Measurements from ENCODE around the gene GORASP1.
A peak's percentile ranks its signal among the peaks of the same experiment; 100 is the strongest.
"Not testable (repeated sequence)": the region's sequence is repeated elsewhere in the genome, so short reads cannot be mapped to it uniquely, and the experiment has no call there.

The GORASP1 gene

DNA sequence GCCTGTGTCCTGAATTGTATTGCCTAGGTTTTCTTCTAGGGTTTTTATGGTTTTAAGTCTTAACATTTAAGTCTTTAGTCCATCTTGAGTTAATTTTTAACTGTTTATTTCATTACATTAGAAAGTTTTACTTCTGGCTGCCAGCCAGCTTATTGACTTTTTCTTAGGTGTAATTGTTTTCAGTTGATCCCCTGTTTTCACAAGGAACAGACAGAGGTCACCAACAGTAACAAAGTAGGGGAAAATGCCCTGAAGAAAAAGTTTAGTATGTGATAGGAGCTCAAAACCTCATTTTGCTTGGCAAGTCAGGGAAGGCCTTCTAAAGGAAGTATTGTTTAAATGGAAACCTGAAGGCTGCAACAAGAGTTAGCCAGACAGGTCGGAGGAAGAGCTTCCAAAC is 45.2 kb downstream of the GORASP1 start:
- no peak for DNase-seq

DNA sequence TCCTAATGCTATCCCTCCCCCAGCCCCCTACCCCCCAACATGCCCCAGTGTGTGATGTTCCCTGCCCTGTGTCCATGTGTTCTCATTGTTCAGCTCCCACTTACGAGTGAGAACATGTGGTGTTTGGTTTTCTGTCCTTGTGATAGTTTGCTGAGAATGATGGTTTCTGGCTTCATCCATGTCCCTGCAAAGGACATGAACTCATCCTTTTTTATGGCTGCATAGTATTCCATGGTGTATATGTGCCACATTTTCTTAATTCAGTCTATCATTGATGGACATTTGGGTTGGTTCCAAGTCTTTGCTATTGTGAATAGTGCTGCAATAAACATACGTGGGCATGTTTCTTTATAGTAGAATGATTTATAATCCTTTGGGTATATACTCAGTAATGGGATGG is 46.2 kb downstream of the GORASP1 start:
- DNase-seq, result not testable (repeated sequence)

DNA sequence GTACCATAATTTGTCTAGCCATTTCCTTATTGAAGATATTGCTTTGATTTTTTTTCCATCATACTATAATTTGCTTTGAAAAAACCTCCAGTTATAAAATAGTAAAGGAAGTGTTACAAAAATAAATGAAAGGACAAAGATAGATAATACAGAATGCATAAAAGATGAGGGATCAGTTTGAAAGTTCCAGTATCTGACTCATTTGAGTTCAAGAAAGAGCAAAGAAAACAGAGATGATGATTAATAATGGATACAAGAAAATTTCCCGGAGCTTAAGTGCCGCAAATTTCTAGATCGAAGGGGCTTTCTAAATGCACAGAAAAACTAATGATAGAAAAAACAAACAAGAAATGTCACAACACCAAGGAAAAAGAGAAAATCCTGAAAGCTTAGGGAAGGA is 51.3 kb downstream of the GORASP1 start:
- DNase-seq, result no peak

DNA sequence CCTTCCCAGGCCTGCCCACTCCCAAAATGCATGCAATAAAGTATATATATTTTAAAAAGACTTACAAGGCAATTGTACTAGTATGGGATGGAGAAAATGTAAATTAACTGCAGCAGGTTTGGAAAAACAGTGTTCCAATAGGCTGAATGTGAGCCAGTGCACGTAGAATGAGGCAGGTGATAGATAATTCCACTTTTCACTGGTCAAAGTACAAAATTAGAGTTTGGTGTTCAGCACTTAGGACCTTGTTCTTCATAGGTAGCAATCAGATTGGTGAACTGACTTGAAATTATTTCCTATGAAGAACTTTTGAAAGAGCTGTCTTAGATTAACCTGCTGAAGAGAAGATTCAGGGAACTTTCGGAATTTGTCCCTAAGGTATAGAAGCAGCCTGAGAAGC is 53.7 kb downstream of the GORASP1 start:
- DNase-seq, result no peak

DNA sequence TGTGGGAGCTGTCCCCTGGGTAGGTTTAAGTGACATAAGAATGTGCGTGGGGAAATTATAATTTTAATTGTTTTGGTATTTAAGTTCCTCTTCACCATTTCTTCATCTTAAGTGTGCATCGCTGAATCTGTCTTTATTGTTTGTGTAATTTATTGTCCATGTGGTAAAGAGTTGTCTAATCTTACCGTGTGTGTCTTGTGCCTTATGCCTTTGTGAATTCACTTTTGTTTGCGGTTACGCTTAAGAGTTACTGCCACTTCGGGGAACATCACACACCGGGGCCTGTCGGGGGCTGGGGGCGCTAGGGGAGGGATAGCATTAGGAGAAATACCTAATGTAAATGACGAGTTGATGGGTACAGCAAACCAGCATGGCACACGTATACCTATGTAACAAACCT is 54.8 kb downstream of the GORASP1 start:
- DNase-seq, result no peak

DNA sequence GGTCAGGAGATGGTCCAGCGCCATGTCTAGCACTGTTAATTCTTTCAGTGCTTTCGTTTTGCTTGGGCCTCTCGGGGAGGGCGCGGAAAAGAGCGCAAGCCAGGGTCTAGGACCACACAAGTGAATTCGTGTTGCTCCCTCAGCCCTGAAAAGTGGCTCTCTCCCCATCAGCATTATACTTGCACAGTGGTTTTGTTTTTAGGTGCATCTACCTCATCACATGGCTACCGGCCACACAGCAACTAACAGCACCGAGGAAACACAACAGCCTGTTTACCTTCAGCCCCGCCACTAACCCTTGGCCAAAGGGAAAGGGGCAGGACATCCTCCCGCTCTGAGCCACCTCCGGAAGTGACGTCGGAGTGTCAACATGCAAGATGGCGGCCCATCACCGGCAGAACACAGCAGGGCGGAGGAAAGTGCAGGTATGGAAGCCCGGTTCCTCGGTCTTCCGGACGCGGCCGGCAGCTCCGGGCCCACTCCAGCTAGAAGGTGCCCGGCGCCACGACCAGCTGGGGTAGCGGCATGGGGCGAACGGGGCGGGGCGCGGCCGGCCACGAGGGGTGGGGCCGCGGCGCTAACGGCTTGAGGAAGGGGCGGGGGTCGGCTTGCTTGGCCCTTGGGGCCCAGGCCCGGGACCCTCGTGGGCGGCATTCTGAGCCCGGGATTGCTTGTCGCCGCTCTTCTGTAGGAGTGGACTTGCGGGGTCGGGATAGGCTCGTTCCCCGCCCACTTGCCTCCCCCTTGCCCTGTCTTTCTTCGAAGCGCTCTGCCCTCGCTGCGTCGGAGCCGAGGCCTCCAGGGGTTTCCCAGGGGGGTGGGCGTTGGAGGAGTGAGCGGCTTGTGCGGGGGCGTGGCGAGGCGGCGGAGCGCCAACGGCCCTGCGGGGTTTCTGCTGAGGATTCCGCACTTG is 55.5 kb downstream of the GORASP1 start, which contains the start of the genes SCN11A and WDR48:
Gene SCN11A, minus strand, starts transcription at position 296 of the 913 bp plus-strand sequence. CDS start 101,582 bp downstream, outside the sequence.
Gene WDR48, plus strand, starts transcription at position 368 of the 913 bp plus-strand sequence. Its CDS starts 10 bp downstream, at position 378.
- peak; percentile 77 to 89 (median 84) for DNase-seq

DNA sequence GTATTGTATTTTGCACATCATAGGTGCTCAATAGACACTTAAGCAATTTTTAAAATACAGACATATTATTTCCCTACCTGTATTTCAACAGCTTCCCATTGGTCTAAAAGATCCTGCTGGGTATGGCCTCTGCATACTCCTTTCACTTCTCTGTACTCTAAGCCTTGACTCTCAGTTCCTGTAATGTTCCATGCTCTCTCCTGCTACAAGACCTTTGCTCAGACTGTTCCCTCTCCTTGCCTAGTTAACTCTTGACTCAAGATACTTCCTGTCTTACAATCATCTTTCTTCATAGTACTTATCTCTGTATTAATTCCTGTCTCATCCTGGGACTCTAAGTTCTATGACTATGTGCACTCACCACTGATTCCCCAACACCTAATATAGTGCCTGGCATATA is 57.4 kb downstream of the GORASP1 start:
- no peak for DNase-seq

Measured in activated CD4-positive, CD25-positive, alpha-beta regulatory T cell (primary cell).